ENCODE measurements around the gene GPSM1.

GPSM1 gene

GRCh38 chr9:136306211-136307208 is 20.8 kb upstream of the GPSM1 start:
- no peak for DNase-seq

- no peak for DNase-seq
Observed at GRCh38 chr9:136307215-136307750, 20.1 kb upstream of the GPSM1 start.

- DNase-seq: no peak
Observed at GRCh38 chr9:136308006-136308701, 19.2 kb upstream of the GPSM1 start.

GRCh38 chr9:136308702-136309053 is 18.7 kb upstream of the GPSM1 start:
- no peak for DNase-seq

GRCh38 chr9:136309101-136309801 is 18.1 kb upstream of the GPSM1 start:
- DNase-seq: no peak

- no peak for DNase-seq
Observed at GRCh38 chr9:136309806-136310220, 17.5 kb upstream of the GPSM1 start.

- DNase-seq: no peak
Observed at GRCh38 chr9:136310273-136311030, 16.9 kb upstream of the GPSM1 start.

GRCh38 chr9:136311051-136312008 is 16.0 kb upstream of the GPSM1 start:
- DNase-seq: no peak

GRCh38 chr9:136312009-136312375 is 15.3 kb upstream of the GPSM1 start:
- DNase-seq: no peak

- DNase-seq: no peak
Observed at GRCh38 chr9:136312436-136312835, 14.9 kb upstream of the GPSM1 start.

GRCh38 chr9:136313111-136314055 is 14.0 kb upstream of the GPSM1 start:
- DNase-seq: no peak

GRCh38 chr9:136314056-136314416 is 13.3 kb upstream of the GPSM1 start:
- no peak for DNase-seq

- DNase-seq: no peak
Observed at GRCh38 chr9:136314944-136315343, 12.4 kb upstream of the GPSM1 start.

GRCh38 chr9:136316271-136316751 is 11.0 kb upstream of the GPSM1 start:
- no peak for DNase-seq

GRCh38 chr9:136316896-136317676 is 10.3 kb upstream of the GPSM1 start:
- no peak for DNase-seq

- DNase-seq: no peak
Observed at GRCh38 chr9:136317695-136318094, 9.6 kb upstream of the GPSM1 start.

GRCh38 chr9:136318111-136318775 is 9.1 kb upstream of the GPSM1 start:
- no peak for DNase-seq

- no peak for DNase-seq
Observed at GRCh38 chr9:136318776-136319241, 8.5 kb upstream of the GPSM1 start.

Data from GOT3 (cell line).